MM.1S (cell line): ENCODE data around the gene ECHS1.
"Not testable (repeated sequence)": the region's sequence is repeated elsewhere in the genome, so short reads cannot be mapped to it uniquely, and the experiment has no call there.

Experiments
- DNase-seq: peaks from one replicate; pipeline ENCODE4 v3.0.0-alpha.2; 2015
- H2AFZ ChIP-seq: fragments of 300-600 bp; sonication (generic); 2 replicates; pipeline ENCODE4 v1.6.0; 2016; ENCODE audit warnings: antibody characterized with exemption, low read length
- H3F3A ChIP-seq: fragments of 300-600 bp; sonication (generic); 2 replicates; pipeline ENCODE4 v1.6.1; 2016; ENCODE audit warnings: mild to moderate bottlenecking, antibody characterized with exemption, low read length, moderate library complexity, mixed read lengths; ENCODE audit not compliant: insufficient read depth
- H3K27ac ChIP-seq: fragments of 300-600 bp; sonication (generic); 2 replicates; pipeline ENCODE4 v1.5.1; 2016; ENCODE audit warnings: mild to moderate bottlenecking, low read length
- H3K27me3 ChIP-seq: fragments of 300-600 bp; sonication (generic); replicated peaks from 2 replicates; pipeline ENCODE4 v1.6.0; 2016; ENCODE audit warnings: low read length; ENCODE audit not compliant: insufficient read depth
- H3K36me3 ChIP-seq: fragments of 300-600 bp; sonication (generic); replicated peaks from 2 replicates; pipeline ENCODE4 v1.6.1; 2016; ENCODE audit warnings: mild to moderate bottlenecking, low read length, mixed read lengths; ENCODE audit not compliant: insufficient read depth
- H3K4me1 ChIP-seq: fragments of 300-600 bp; sonication (generic); 2 replicates; pipeline ENCODE4 v1.6.1; 2016; ENCODE audit warnings: low read length, mixed read lengths
- H3K4me2 ChIP-seq: fragments of 300-600 bp; sonication (generic); 2 replicates; pipeline ENCODE4 v1.6.0; 2016; ENCODE audit warnings: low read depth, low read length
- H3K4me3 ChIP-seq: fragments of 300-600 bp; sonication (generic); 2 replicates; pipeline ENCODE4 v1.5.1; 2016; ENCODE audit warnings: low read length, mixed read lengths
- H3K79me2 ChIP-seq: fragments of 300-600 bp; sonication (generic); 2 replicates; pipeline ENCODE4 v1.6.1; 2016; ENCODE audit warnings: mixed run types, low read length, mixed read lengths
- H3K9ac ChIP-seq: fragments of 300-600 bp; sonication (generic); 2 replicates; pipeline ENCODE4 v1.6.1; 2016; ENCODE audit warnings: low read length, mixed read lengths
- H3K9me2 ChIP-seq: fragments of 300-600 bp; sonication (generic); replicated peaks from 2 replicates; pipeline ENCODE4 v1.6.1; 2016; ENCODE audit warnings: mild to moderate bottlenecking, low read length, mixed read lengths; ENCODE audit not compliant: insufficient read depth
- H3K9me3 ChIP-seq: fragments of 300-600 bp; sonication (generic); replicated peaks from 2 replicates; pipeline ENCODE4 v1.6.1; 2016; ENCODE audit warnings: mild to moderate bottlenecking, low read length, mixed read lengths; ENCODE audit not compliant: insufficient read depth
- H4K20me1 ChIP-seq: fragments of 300-600 bp; sonication (generic); 2 replicates; pipeline ENCODE4 v1.6.1; 2016; ENCODE audit warnings: mild to moderate bottlenecking, low read length, moderate library complexity, mixed read lengths; ENCODE audit not compliant: insufficient read depth
- CTCF ChIP-seq: fragments of 300-600 bp; sonication (generic); IDR thresholded peaks from 2 replicates; pipeline ENCODE4 v1.5.1; 2016; ENCODE audit warnings: antibody characterized with exemption, low read length, mixed read lengths
- EZH2 ChIP-seq: fragments of 300-600 bp; sonication (generic); optimal IDR thresholded peaks from 2 replicates; pipeline ENCODE3; 2017; ENCODE audit warnings: low read depth, mild to moderate bottlenecking, antibody characterized with exemption, low read length, mixed read lengths
- EZH2phosphoT487 ChIP-seq: fragments of 300-600 bp; sonication (generic); IDR thresholded peaks from 2 replicates; pipeline ENCODE4 v1.6.1; 2018; ENCODE audit warnings: antibody characterized with exemption, low read length

Gene ECHS1

DNA sequence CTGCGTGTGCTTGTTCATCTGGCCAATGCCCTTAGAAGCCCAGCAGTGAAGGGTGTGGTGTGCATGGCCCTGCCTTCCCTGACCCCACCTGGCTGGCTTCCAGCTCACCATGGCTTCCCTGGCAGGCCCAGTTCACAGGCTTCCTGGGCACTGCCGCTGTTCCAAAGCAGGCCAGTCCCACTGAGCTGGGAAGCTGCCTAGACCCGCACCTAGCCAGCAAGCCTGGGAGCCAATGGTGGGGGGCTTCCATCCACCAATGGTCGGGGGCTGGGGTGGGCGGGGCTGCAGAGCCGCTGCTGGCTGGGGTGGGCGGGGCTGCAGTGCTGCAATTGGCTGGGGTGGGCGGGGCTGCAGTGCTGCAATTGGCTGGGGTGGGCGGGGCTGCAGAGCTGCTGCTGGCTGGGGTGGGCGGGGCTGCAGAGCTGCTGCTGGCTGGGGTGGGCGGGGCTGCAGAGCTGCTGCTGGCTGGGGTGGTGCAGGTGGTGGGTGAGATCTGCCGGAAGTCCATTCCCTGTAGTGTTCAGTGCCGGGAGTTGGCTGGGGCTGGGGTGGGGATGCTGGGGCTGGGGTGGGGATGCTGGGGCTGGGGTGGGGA lies 48.9 kb downstream of the ECHS1 start:
- Histone ChIP-seq H3K36me3 (no peaks in the 10 kb centered on the region), H3K4me1 (no peaks in the 10 kb centered on the region), H3F3A (no peaks in the 10 kb centered on the region), H3K4me2 (no peak overlapping the region; the same call in 1 of the 2 replicates), H2AFZ (no peak overlapping the region), H3K9me2 (no peaks in the 10 kb centered on the region), H3K9me3 (no peaks in the 10 kb centered on the region), H3K9ac (no peak overlapping the region), H3K4me3 (no peak overlapping the region), H3K79me2 (no peaks in the 10 kb centered on the region), H3K27me3 (peaks cover 43% of the 10 kb centered on the region), H4K20me1 (no peaks in the 10 kb centered on the region), H3K27ac (no peak overlapping the region)
- DNase-seq, result peak; percentile 37
- TF ChIP-seq EZH2phosphoT487 (no peak), CTCF (no peak), EZH2 (no peak)

- not testable (repeated sequence) for H4K20me1 ChIP-seq, H3K4me2 ChIP-seq, DNase-seq, H3K9ac ChIP-seq, H2AFZ ChIP-seq, H3K9me2 ChIP-seq, H3K36me3 ChIP-seq, H3K9me3 ChIP-seq, H3F3A ChIP-seq, H3K27ac ChIP-seq, H3K4me3 ChIP-seq, H3K4me1 ChIP-seq, H3K79me2 ChIP-seq
- H3K27me3 ChIP-seq, result peaks cover 22% of the 10 kb centered on the region
Observed at GRCh38 chr10:133322064-133322709, 51.0 kb downstream of the ECHS1 start.

GRCh38 chr10:133320852-133321422 lies 52.2 kb downstream of the ECHS1 start:
- not testable (repeated sequence) for H3K4me2 ChIP-seq, H4K20me1 ChIP-seq, H2AFZ ChIP-seq, H3K4me3 ChIP-seq, H3K9me2 ChIP-seq, H3K27me3 ChIP-seq, H3F3A ChIP-seq, H3K79me2 ChIP-seq, H3K9me3 ChIP-seq, H3K27ac ChIP-seq, H3K4me1 ChIP-seq, H3K9ac ChIP-seq, DNase-seq, H3K36me3 ChIP-seq

DNA sequence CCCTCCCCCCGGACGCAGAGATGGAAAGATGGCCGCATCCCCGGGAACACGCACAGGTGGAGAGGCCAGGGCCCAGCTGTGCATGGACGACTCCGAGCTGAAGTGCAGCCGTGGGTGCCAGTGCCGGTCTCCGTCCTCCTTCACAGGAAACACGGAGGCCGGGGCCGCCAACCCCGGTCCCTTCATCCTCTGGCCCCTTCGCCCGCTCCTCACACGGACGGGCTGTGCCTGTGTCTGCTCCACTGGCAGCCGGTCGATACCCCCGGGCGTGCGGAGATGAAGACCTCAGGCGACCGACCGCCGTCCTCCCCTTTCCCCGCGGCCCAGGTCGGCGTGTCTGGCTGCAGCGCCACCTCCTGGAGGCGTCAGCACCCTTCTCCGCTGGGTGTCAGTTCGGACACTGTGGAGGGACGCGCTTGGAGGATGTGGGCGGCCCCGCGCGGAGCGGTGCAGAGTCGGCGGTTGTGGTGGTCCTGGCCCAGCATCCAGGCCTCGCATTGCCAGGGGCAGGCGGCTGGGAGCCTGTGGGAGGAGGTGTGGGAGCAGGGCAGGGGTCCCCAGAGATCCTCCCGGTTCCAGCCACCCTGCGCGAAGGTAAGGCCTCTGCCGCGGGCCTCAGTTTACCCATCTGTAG lies 54.5 kb downstream of the ECHS1 start:
- no peaks in the 10 kb centered on the region for H3K79me2 ChIP-seq
- no peaks in the 10 kb centered on the region for H4K20me1 ChIP-seq
- no peak for TF ChIP-seq EZH2phosphoT487
- TF ChIP-seq CTCF, result peak; percentile 76
- TF ChIP-seq EZH2, result no peak
- H3K36me3 ChIP-seq, result no peaks in the 10 kb centered on the region
- no peaks in the 10 kb centered on the region for H3K27me3 ChIP-seq
- no peaks in the 10 kb centered on the region for H3K9me3 ChIP-seq
- no peaks in the 10 kb centered on the region for H3F3A ChIP-seq
- no peaks in the 10 kb centered on the region for H3K4me1 ChIP-seq
- no peak overlapping the region for H3K27ac ChIP-seq
- no peak overlapping the region for H3K9ac ChIP-seq
- H3K4me3 ChIP-seq, result peak overlapping the region; percentile 19
- H2AFZ ChIP-seq, result peak overlapping the region; percentile 67; the same call in 1 of the 2 replicates
- DNase-seq, result peak; percentile 54
- peak overlapping the region; percentile 63; the same call in 1 of the 2 replicates for H3K4me2 ChIP-seq
- H3K9me2 ChIP-seq, result no peaks in the 10 kb centered on the region
